ENCODE data around the gene CHD1. TPM values are rescaled to one million over a fixed set of nuclear protein-coding genes. Genes with fewer than 3 reads are reported as not detected.

The CHD1 gene
- total and polyA plus RNA-seq, 2 of the 4 experiments (the other 2 are of a cell fraction): 12.3 to 33.7 TPM

DNA sequence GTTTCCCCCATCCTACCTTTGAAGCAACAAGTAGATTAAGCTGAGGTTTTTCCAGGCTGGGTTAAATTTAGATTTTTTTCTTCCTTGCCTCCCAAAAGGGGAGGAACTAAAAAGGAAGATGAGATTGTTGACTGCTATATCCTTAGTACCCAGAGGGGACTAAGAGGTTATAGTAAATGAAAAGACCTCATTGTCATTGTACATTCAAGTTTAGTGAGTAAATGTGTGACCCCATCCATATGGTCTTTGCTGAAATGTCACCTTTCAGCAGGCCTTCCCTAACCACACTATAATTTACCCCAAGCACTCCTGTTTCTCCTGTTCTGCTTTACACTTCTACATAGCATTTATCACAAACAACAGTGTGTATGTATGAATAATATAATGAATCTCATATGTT lies 35.8 kb upstream of the CHD1 start:
- Histone ChIP-seq H3K56ac (ENCODE audit: extremely low read depth, insufficient read depth, low read length) (no peak overlapping the region), H3K4me1 (ENCODE audit: control insufficient read depth, insufficient read depth, low read length) (peaks cover 1% of the 10 kb centered on the region; the same call in 1 of the 2 replicates), H4K91ac (ENCODE audit: insufficient read depth, low read depth, low read length) (no peak overlapping the region), H3K27me3 (ENCODE audit: control insufficient read depth, insufficient read depth, low read length) (no peaks in the 10 kb centered on the region), H2BK20ac (ENCODE audit: low read depth, low read length) (no peak overlapping the region), H3K9me1 (ENCODE audit: insufficient read depth, low read length) (no peaks in the 10 kb centered on the region), H4K5ac (ENCODE audit: low read depth, low read length) (no peak overlapping the region), H4K20me1 (ENCODE audit: insufficient read depth, low read length) (no peaks in the 10 kb centered on the region), H3K4ac (ENCODE audit: low read depth, low read length) (no peak overlapping the region), H3K9me3 (ENCODE audit: control insufficient read depth, insufficient read depth, low read length) (no peaks in the 10 kb centered on the region), H2AK5ac (ENCODE audit: low read depth, low read length) (no peak overlapping the region), H3K14ac (replicated peaks; ENCODE audit: low read depth, low read length) (no peak overlapping the region), H2BK120ac (ENCODE audit: low read depth, low read length) (no peak overlapping the region), H3K18ac (ENCODE audit: low read depth, low read length) (no peak overlapping the region), H3K27ac (ENCODE audit: insufficient read depth, low read length) (no peak overlapping the region), H2BK15ac (ENCODE audit: low read depth, low read length) (no peak overlapping the region), H4K8ac (ENCODE audit: low read depth in 2 of 2, low read length in 2 of 2) (no peak overlapping the region), H2AFZ (replicated peaks; ENCODE audit: low read length, poor library complexity) (no peak overlapping the region), H2BK5ac (ENCODE audit: low read depth, low read length, poor library complexity, severe bottlenecking) (no peak overlapping the region), H3K79me1 (ENCODE audit: low read depth in 1 of 2, low read length in 2 of 2) (no peaks in the 10 kb centered on the region), H3K4me3 (ENCODE audit: insufficient read depth, low read depth, low read length) (no peak overlapping the region), H3K4me2 (ENCODE audit: low read depth, low read length) (no peak overlapping the region), H3K9ac (ENCODE audit: low read depth, low read length) (no peak overlapping the region), H3K23ac (ENCODE audit: low read depth, low read length) (no peak overlapping the region), H2AK9ac (replicated peaks; ENCODE audit: low read depth, low read length, poor library complexity) (no peak overlapping the region), H3K36me3 (ENCODE audit: control insufficient read depth, insufficient read depth, low read length) (no peaks in the 10 kb centered on the region)
- ATAC-seq (ENCODE audit: low read depth): no peak
- in situ Hi-C loops (cut with MboI; ENCODE audit: low sequenced_read_pairs): no loop called here
- BruUV-seq (replicated peaks): no TSS peak
- DNase-seq: no peak
- dilution Hi-C loops (cut with HindIII; ENCODE audit: low sequenced_read_pairs, unreplicated experiment): no loop called here
- intact Hi-C loops (cut with micrococcal nuclease): no loop called here
- ChIA-PET POLR2A (ENCODE audit: unreplicated experiment) (no interaction called here), CTCF (no interaction called here)
- TF ChIP-seq, protein P1, sequence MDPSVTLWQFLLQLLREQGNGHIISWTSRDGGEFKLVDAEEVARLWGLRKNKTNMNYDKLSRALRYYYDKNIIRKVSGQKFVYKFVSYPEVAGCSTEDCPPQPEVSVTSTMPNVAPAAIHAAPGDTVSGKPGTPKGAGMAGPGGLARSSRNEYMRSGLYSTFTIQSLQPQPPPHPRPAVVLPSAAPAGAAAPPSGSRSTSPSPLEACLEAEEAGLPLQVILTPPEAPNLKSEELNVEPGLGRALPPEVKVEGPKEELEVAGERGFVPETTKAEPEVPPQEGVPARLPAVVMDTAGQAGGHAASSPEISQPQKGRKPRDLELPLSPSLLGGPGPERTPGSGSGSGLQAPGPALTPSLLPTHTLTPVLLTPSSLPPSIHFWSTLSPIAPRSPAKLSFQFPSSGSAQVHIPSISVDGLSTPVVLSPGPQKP (IDR thresholded peaks at IDR 0.05; ENCODE audit: borderline replicate concordance, low read depth, low read length): no peak
- TF ChIP-seq POLR2A (IDR thresholded peaks at IDR 0.05; ENCODE audit: low read depth, low read length) (no peak), MAZ (IDR thresholded peaks at IDR 0.05; ENCODE audit: borderline replicate concordance, low read depth, low read length) (no peak), SMC3 (IDR thresholded peaks at IDR 0.05; ENCODE audit: low read depth, low read length) (no peak), RAD21 (IDR thresholded peaks at IDR 0.05; ENCODE audit: low read length) (no peak), CEBPB (IDR thresholded peaks at IDR 0.05; ENCODE audit: low read depth, low read length) (no peak), FOS (IDR thresholded peaks at IDR 0.05; ENCODE audit: low read depth, low read length) (no peak), MXI1 (IDR thresholded peaks at IDR 0.05; ENCODE audit: borderline replicate concordance, low read depth, low read length) (no peak), CHD1 (IDR thresholded peaks at IDR 0.05; ENCODE audit: low read depth, low read length) (no peak), MAFK (IDR thresholded peaks at IDR 0.05; ENCODE audit: low read depth, low read length) (no peak)
- TF ChIP-seq, protein P2, sequence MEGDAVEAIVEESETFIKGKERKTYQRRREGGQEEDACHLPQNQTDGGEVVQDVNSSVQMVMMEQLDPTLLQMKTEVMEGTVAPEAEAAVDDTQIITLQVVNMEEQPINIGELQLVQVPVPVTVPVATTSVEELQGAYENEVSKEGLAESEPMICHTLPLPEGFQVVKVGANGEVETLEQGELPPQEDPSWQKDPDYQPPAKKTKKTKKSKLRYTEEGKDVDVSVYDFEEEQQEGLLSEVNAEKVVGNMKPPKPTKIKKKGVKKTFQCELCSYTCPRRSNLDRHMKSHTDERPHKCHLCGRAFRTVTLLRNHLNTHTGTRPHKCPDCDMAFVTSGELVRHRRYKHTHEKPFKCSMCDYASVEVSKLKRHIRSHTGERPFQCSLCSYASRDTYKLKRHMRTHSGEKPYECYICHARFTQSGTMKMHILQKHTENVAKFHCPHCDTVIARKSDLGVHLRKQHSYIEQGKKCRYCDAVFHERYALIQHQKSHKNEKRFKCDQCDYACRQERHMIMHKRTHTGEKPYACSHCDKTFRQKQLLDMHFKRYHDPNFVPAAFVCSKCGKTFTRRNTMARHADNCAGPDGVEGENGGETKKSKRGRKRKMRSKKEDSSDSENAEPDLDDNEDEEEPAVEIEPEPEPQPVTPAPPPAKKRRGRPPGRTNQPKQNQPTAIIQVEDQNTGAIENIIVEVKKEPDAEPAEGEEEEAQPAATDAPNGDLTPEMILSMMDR (conservative IDR thresholded peaks at IDR 0.05; ENCODE audit: low read depth, low read length): no peak

Measured in IMR-90 (cell line).